ENCODE results near the gene PRDM16. TPM values are rescaled to one million over a fixed set of nuclear protein-coding genes. Genes with fewer than 3 reads are reported as not detected.

The PRDM16 gene
- total RNA-seq, 2 experiments from 2014 or later, result not detected

GRCh38 chr1:3126756-3127678 is 58.0 kb downstream of the PRDM16 start:
- no peaks in the 10 kb centered on the region for H3K4me1 ChIP-seq (ENCODE audit: insufficient read depth, low read length, poor library complexity, severe bottlenecking)
- no peak overlapping the region for H3K4me2 ChIP-seq (ENCODE audit: low read length)
- no peak overlapping the region for H3K4me3 ChIP-seq (ENCODE audit: low read depth, low read length, poor library complexity, severe bottlenecking)
- no TSS peak for BruUV-seq (replicated peaks)
- intact Hi-C loops (cut with micrococcal nuclease; ENCODE audit: unreplicated experiment), result no loop called here
- no peak for TF ChIP-seq EZH2phosphoT487 (IDR thresholded peaks at IDR 0.05; ENCODE audit: borderline replicate concordance, low read depth, low read length)
- TF ChIP-seq, protein P1, sequence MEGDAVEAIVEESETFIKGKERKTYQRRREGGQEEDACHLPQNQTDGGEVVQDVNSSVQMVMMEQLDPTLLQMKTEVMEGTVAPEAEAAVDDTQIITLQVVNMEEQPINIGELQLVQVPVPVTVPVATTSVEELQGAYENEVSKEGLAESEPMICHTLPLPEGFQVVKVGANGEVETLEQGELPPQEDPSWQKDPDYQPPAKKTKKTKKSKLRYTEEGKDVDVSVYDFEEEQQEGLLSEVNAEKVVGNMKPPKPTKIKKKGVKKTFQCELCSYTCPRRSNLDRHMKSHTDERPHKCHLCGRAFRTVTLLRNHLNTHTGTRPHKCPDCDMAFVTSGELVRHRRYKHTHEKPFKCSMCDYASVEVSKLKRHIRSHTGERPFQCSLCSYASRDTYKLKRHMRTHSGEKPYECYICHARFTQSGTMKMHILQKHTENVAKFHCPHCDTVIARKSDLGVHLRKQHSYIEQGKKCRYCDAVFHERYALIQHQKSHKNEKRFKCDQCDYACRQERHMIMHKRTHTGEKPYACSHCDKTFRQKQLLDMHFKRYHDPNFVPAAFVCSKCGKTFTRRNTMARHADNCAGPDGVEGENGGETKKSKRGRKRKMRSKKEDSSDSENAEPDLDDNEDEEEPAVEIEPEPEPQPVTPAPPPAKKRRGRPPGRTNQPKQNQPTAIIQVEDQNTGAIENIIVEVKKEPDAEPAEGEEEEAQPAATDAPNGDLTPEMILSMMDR (conservative IDR thresholded peaks at IDR 0.05; ENCODE audit: low read length), result no peak
- no peak overlapping the region for H3K27ac ChIP-seq (ENCODE audit: low read depth, low read length, poor library complexity, severe bottlenecking)
- no peak overlapping the region for H2AFZ ChIP-seq (ENCODE audit: low read length)
- H3K9me3 ChIP-seq (ENCODE audit: low read length), result no peaks in the 10 kb centered on the region
- H3K36me3 ChIP-seq (ENCODE audit: insufficient read depth, low read length), result no peaks in the 10 kb centered on the region
- no peaks in the 10 kb centered on the region for H4K20me1 ChIP-seq (ENCODE audit: insufficient read depth, low read length)
- H3K9me2 ChIP-seq (ENCODE audit: insufficient read depth, low read length), result no peaks in the 10 kb centered on the region
- ChIA-PET POLR2A (no interaction called here), CTCF (ENCODE audit: unreplicated experiment) (no interaction called here)
- no peak for DNase-seq (ENCODE audit: low spot score)
- H3K79me2 ChIP-seq (ENCODE audit: insufficient read depth, low read depth, low read length), result no peaks in the 10 kb centered on the region

- POLR2A ChIA-PET, result no interaction called here
- DNase-seq (ENCODE audit: low spot score), result no peak
- CTCF ChIA-PET (ENCODE audit: unreplicated experiment), result no interaction called here
These were observed 58.7 kb downstream of the PRDM16 start for GRCh38 chr1:3127738-3128137.

More at GRCh38 chr1:3127738-3128137, 58.7 kb downstream of the PRDM16 start:
- Histone ChIP-seq H3K9me3 (ENCODE audit: low read length) (no peaks in the 10 kb centered on the region), H2AFZ (ENCODE audit: low read length) (no peak overlapping the region), H3K36me3 (ENCODE audit: insufficient read depth, low read length) (no peaks in the 10 kb centered on the region), H3K4me1 (ENCODE audit: insufficient read depth, low read length, poor library complexity, severe bottlenecking) (no peaks in the 10 kb centered on the region), H3K79me2 (ENCODE audit: insufficient read depth, low read depth, low read length) (no peaks in the 10 kb centered on the region), H3K27ac (ENCODE audit: low read depth, low read length, poor library complexity, severe bottlenecking) (no peak overlapping the region), H3K9me2 (ENCODE audit: insufficient read depth, low read length) (no peaks in the 10 kb centered on the region), H3K4me3 (ENCODE audit: low read depth, low read length, poor library complexity, severe bottlenecking) (no peak overlapping the region), H3K4me2 (ENCODE audit: low read length) (no peak overlapping the region), H4K20me1 (ENCODE audit: insufficient read depth, low read length) (no peaks in the 10 kb centered on the region)
- TF ChIP-seq EZH2phosphoT487 (IDR thresholded peaks at IDR 0.05; ENCODE audit: borderline replicate concordance, low read depth, low read length), result no peak
- TF ChIP-seq, protein P1 (conservative IDR thresholded peaks at IDR 0.05; ENCODE audit: low read length), result no peak
- intact Hi-C loops (cut with micrococcal nuclease; ENCODE audit: unreplicated experiment), result no loop called here
- no TSS peak for BruUV-seq (replicated peaks)
